H1 (cell line): Measurements from ENCODE around the gene PLGRKT. TPM values are rescaled to one million over a fixed set of nuclear protein-coding genes. Genes with fewer than 3 reads are reported as not detected.

Source experiments
- EGR1 ChIP-seq: IDR thresholded peaks from 2 replicates; pipeline ENCODE4 v1.6.1; 2011; ENCODE audit warnings: low read depth, low read length, borderline replicate concordance
- SAP30 ChIP-seq: fragments of 300-600 bp; sonication (generic); IDR thresholded peaks from 2 replicates; pipeline ENCODE4 v1.7.1; 2012; ENCODE audit warnings: low read length, moderate library complexity, mild to moderate bottlenecking, inconsistent platforms; ENCODE audit not compliant: insufficient read depth, insufficient replicate concordance
- polyA plus RNA-seq, 7 experiments: library from polyadenylated mRNA; depleted of rRNA in 3 of 7; stranded (reverse) in 5 of 7; unstranded in 2 of 7; fragments of >200 nt in 5 of 7; fragments of 200-250 nt in 2 of 7; gene quantifications; 1 replicate in 5 of 7; 2 replicates in 1 of 7; 4 replicates in 1 of 7; pipeline versions ENCODE4 v1.2.1 to v1.2.3, GENCODE V29; 2011 to 2013; ENCODE audit warnings: missing spikeins in 2 of 7, mixed read lengths in 2 of 7
- total RNA-seq: library from RNA; stranded (reverse); fragmentation: NEBNext Ultra II Directional; extraction: Animal tissue kit (Norgen Biotek cat#: 25700); gene quantifications from 2 replicates; pipeline ENCODE4 v1.2.1, GENCODE V29; 2021

Gene PLGRKT
- total and polyA plus RNA-seq, 2 of the 8 experiments (the other 6 are each of a cell fraction or from before 2014, with no cell fraction given): 5.4 to 15.7 TPM

- no peak for TF ChIP-seq SAP30
- no peak for TF ChIP-seq EGR1
Observed at GRCh38 chr9:5448461-5449435, 11.0 kb upstream of the PLGRKT start (continued).
